GM12874 (cell line): ENCODE measurements around the gene STXBP2.

Experiments used
- CTCF ChIP-seq: IDR thresholded peaks from 2 replicates; pipeline ENCODE4 v1.5.1; 2011; ENCODE audit warnings: low read depth, mild to moderate bottlenecking, control low read depth, low read length, moderate library complexity; ENCODE audit not compliant: insufficient read depth

STXBP2 gene

GRCh38 chr19:7600721-7601120, 36.2 kb upstream of the STXBP2 start:
- no peak for TF ChIP-seq CTCF

- no peak for TF ChIP-seq CTCF
These were observed 34.5 kb upstream of the STXBP2 start for GRCh38 chr19:7602240-7602934.

GRCh38 chr19:7602935-7603497, 33.9 kb upstream of the STXBP2 start:
- TF ChIP-seq CTCF = no peak

GRCh38 chr19:7603919-7604318, 33.0 kb upstream of the STXBP2 start:
- TF ChIP-seq CTCF = no peak

- no peak for TF ChIP-seq CTCF
These were observed 31.3 kb upstream of the STXBP2 start for GRCh38 chr19:7605490-7606222.

GRCh38 chr19:7606289-7606688, 30.6 kb upstream of the STXBP2 start:
- TF ChIP-seq CTCF = no peak

- no peak for TF ChIP-seq CTCF
These were observed 29.6 kb upstream of the STXBP2 start for GRCh38 chr19:7607212-7607873.
